Panc1 (cell line): ENCODE results near the gene ASTN2. TPM values are rescaled to one million over a fixed set of nuclear protein-coding genes. Genes with fewer than 3 reads are reported as not detected.

ENCODE experiments used
- ATAC-seq: fragments of 200-7000 bp; cut with Tn5 transposase; 2 replicates; pipeline ENCODE4 v1.9.1; 2020; ENCODE audit warnings: mild to moderate bottlenecking, moderate library complexity
- BruUV-seq: library from RNA; stranded (reverse); fragments of 400-500 nt; replicated peaks from 2 replicates; lab custom pipeline; 2021; lab: Mats Ljungman, UMichigan
- CTCF ChIA-PET: fragments of 300-600 bp; sonication (Branson Sonifier 250); formaldehyde crosslinking; loops from one replicate; lab custom pipeline; 2022; ENCODE audit warnings: antibody characterized with exemption; lab: Charles Lee
- POLR2A ChIA-PET: fragments of 300-600 bp; sonication (Branson Sonifier 250); formaldehyde crosslinking; loops from one replicate; lab custom pipeline; 2022; ENCODE audit warnings: antibody characterized with exemption; lab: Charles Lee
- DNase-seq: peaks from one replicate; pipeline ENCODE4 v3.0.0-alpha.2; 2010; ENCODE audit warnings: low read depth, low spot score
- H3K27ac ChIP-seq: 2 replicates; pipeline ENCODE4 v1.5.1; 2011; ENCODE audit warnings: mild to moderate bottlenecking, low read length, inconsistent platforms
- H3K27me3 ChIP-seq: fragments of 200-500 bp; sonication (Bioruptor generic); 2 replicates; pipeline ENCODE4 v1.6.0; 2014; ENCODE audit warnings: low read length, inconsistent platforms; ENCODE audit not compliant: control insufficient read depth, insufficient read depth
- H3K36me3 ChIP-seq: fragments of 200-500 bp; sonication (Bioruptor generic); 2 replicates; pipeline ENCODE4 v1.5.1; 2014; ENCODE audit warnings: inconsistent platforms, mild to moderate bottlenecking, low read length, moderate library complexity; ENCODE audit not compliant: control insufficient read depth, insufficient read depth
- H3K4me1 ChIP-seq: 2 replicates; pipeline ENCODE4 v1.5.1; 2011; ENCODE audit warnings: inconsistent platforms, mild to moderate bottlenecking, low read length, moderate library complexity; ENCODE audit not compliant: control insufficient read depth, insufficient read depth
- H3K4me3 ChIP-seq, 2 experiments: 2 replicates each; pipeline ENCODE4 v1.5.1; 2011 to 2012; ENCODE audit warnings: low read depth in 2 of 2, low read length in 2 of 2, mild to moderate bottlenecking in 2 of 2, inconsistent platforms in 1 of 2, moderate library complexity in 1 of 2
- H3K9me3 ChIP-seq: fragments of 200-500 bp; sonication (Bioruptor generic); 2 replicates; pipeline ENCODE4 v1.5.1; 2014; ENCODE audit warnings: low read depth, mild to moderate bottlenecking, inconsistent platforms, low read length, moderate library complexity; ENCODE audit not compliant: control insufficient read depth, insufficient read depth
- POLR2AphosphoS5 ChIP-seq: IDR thresholded peaks from 2 replicates; pipeline ENCODE4 v1.6.1; 2012; ENCODE audit warnings: mild to moderate bottlenecking, low read depth, low read length, moderate library complexity
- SIN3A ChIP-seq: IDR thresholded peaks from 2 replicates; pipeline ENCODE4 v1.6.1; 2012; ENCODE audit warnings: low read depth, mild to moderate bottlenecking, low read length, moderate library complexity, borderline replicate concordance; ENCODE audit not compliant: insufficient read depth
- TCF7L2 ChIP-seq: IDR thresholded peaks from 2 replicates; pipeline ENCODE4 v1.6.1; 2011; ENCODE audit warnings: mild to moderate bottlenecking, low read depth, low read length, inconsistent platforms
- in situ Hi-C: cut with HindIII; loops from 2 replicates; pipeline ENCODE4 v1.10.0; 2016; ENCODE audit warnings: low sequenced_read_pairs, low pct_unique_long_range_greater_than_20kb
- intact Hi-C: fragments of 100-400 bp; cut with micrococcal nuclease; formaldehyde crosslinking; loops from one replicate; pipeline ENCODE4 v1.10.0; 2022; ENCODE audit not compliant: unreplicated experiment
- total RNA-seq: library from RNA; stranded (reverse); gene quantifications from one replicate; pipeline ENCODE4 v1.2.1, GENCODE V29; 2021; ENCODE audit not compliant: unreplicated experiment
- TF ChIP-seq, protein P1 (sequence below): fragments of 450-650 bp; IDR thresholded peaks from 2 replicates; pipeline ENCODE4 v1.5.1; 2017; ENCODE audit warnings: mild to moderate bottlenecking
- TF ChIP-seq, protein P2 (sequence below), 2 experiments: IDR thresholded peaks; 2 replicates each; pipeline ENCODE4 v1.6.1; 2011 to 2012; ENCODE audit warnings: low read depth in 2 of 2, control low read depth in 1 of 2, low read length in 1 of 2, mild to moderate bottlenecking in 1 of 2, moderate library complexity in 1 of 2; ENCODE audit not compliant: insufficient read depth in 1 of 2

Gene ASTN2
- total RNA-seq, 1 experiment from 2014 or later = 3.9 TPM

DNA sequence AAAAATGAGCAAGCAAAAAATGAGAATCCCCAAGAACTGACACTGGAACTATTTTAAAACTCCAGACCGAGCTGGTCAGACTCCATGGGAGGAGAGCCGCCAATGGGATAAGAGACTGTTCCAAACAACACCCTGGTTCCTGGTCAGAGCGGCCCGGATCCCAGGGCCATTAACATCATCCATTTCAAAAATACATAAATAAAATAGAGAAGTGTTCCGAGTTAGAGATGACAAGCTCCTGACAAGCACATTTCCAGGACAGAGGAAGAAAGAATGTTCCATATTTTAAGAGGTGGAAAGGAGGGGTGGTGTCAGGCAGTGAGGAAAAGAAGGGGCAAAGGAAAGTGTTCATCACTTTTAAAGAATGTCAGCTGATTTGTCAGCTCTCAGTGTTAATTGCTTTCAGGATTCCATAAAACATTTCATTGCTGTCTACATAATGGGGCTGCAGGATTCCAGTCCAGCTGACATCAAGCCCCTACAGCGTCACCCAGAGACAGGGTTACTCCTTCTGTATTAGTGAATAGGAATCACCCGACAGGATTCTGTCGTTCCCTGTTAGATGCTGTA, 930.3 kb downstream of the ASTN2 start:
- Histone ChIP-seq H3K9me3 (no peaks in the 10 kb centered on the region), H3K4me3 (no peak overlapping the region), H3K36me3 (no peaks in the 10 kb centered on the region), H3K27me3 (no peaks in the 10 kb centered on the region), H3K4me1 (no peaks in the 10 kb centered on the region), H3K27ac (no peak overlapping the region)
- no TSS peak for BruUV-seq
- TF ChIP-seq TCF7L2 (no peak), POLR2AphosphoS5 (no peak), SIN3A (no peak)
- TF ChIP-seq, protein P1, sequence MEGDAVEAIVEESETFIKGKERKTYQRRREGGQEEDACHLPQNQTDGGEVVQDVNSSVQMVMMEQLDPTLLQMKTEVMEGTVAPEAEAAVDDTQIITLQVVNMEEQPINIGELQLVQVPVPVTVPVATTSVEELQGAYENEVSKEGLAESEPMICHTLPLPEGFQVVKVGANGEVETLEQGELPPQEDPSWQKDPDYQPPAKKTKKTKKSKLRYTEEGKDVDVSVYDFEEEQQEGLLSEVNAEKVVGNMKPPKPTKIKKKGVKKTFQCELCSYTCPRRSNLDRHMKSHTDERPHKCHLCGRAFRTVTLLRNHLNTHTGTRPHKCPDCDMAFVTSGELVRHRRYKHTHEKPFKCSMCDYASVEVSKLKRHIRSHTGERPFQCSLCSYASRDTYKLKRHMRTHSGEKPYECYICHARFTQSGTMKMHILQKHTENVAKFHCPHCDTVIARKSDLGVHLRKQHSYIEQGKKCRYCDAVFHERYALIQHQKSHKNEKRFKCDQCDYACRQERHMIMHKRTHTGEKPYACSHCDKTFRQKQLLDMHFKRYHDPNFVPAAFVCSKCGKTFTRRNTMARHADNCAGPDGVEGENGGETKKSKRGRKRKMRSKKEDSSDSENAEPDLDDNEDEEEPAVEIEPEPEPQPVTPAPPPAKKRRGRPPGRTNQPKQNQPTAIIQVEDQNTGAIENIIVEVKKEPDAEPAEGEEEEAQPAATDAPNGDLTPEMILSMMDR = no peak
- TF ChIP-seq, protein P2, sequence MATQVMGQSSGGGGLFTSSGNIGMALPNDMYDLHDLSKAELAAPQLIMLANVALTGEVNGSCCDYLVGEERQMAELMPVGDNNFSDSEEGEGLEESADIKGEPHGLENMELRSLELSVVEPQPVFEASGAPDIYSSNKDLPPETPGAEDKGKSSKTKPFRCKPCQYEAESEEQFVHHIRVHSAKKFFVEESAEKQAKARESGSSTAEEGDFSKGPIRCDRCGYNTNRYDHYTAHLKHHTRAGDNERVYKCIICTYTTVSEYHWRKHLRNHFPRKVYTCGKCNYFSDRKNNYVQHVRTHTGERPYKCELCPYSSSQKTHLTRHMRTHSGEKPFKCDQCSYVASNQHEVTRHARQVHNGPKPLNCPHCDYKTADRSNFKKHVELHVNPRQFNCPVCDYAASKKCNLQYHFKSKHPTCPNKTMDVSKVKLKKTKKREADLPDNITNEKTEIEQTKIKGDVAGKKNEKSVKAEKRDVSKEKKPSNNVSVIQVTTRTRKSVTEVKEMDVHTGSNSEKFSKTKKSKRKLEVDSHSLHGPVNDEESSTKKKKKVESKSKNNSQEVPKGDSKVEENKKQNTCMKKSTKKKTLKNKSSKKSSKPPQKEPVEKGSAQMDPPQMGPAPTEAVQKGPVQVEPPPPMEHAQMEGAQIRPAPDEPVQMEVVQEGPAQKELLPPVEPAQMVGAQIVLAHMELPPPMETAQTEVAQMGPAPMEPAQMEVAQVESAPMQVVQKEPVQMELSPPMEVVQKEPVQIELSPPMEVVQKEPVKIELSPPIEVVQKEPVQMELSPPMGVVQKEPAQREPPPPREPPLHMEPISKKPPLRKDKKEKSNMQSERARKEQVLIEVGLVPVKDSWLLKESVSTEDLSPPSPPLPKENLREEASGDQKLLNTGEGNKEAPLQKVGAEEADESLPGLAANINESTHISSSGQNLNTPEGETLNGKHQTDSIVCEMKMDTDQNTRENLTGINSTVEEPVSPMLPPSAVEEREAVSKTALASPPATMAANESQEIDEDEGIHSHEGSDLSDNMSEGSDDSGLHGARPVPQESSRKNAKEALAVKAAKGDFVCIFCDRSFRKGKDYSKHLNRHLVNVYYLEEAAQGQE (IDR thresholded peaks at IDR 0.05; ENCODE audit: insufficient read depth in 1 of 2, low read depth in 2 of 2, low read length in 1 of 2) = no peak
- CTCF ChIA-PET = no interaction called here
- ATAC-seq (no peak), DNase-seq (no peak)
- in situ Hi-C loops (no loop called here), intact Hi-C loops (no loop called here)
- POLR2A ChIA-PET = no interaction called here

DNA sequence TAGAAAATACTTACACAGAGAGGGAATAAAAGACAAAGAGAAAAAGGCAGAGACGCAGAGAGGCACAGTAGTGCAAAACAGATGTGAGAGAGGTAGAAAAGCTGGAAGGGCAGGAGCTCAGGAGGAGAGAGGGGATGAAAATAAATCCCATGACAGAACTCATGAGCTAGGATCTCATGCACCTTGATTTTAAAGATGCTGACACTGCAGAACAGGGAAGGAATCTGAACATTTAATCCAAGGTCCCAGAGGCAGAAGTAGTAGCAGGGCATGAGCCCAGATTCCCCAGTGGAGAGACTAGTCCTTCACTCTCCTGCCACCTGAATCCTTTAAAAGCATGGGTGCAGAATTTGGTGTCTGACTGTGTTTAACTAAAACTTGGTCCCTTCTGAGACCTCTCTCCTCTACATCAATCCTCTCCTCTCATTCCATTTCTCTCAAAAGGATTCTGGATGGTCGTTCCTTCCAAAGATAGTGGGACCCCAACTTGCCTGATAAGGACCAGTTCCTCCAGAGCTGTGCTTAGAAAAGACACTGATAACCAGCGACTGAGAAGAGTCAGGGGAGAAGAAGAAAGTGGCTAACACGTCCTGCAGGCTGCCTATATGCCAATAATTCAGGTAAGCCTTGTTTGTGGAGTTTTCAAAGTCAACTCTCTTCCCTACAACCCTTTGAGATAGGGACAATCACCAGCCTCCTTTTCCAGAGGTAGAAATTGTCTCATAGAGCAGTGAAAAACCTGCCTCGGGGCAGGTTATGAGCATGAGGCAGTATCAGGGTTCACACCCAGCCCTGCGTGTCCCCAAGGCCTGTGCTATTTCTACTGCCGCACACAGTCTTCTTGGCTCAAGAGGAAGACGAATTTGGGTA, 931.0 kb downstream of the ASTN2 start:
- in situ Hi-C loops = no loop called here
- Histone ChIP-seq H3K4me1 (no peaks in the 10 kb centered on the region), H3K9me3 (no peaks in the 10 kb centered on the region), H3K27ac (no peak overlapping the region), H3K27me3 (no peaks in the 10 kb centered on the region), H3K4me3 (no peak overlapping the region), H3K36me3 (no peaks in the 10 kb centered on the region)
- intact Hi-C loops = no loop called here
- ATAC-seq (no peak), DNase-seq (no peak)
- TF ChIP-seq POLR2AphosphoS5 (no peak), TCF7L2 (no peak), SIN3A (no peak)
- TF ChIP-seq, protein P1 = no peak
- TF ChIP-seq, protein P2 (IDR thresholded peaks at IDR 0.05; ENCODE audit: insufficient read depth in 1 of 2, low read depth in 2 of 2, low read length in 1 of 2) = no peak
- no TSS peak for BruUV-seq
- ChIA-PET CTCF (no interaction called here), POLR2A (no interaction called here)
